ENCODE data around the gene NTN1. TPM values are rescaled to one million over a fixed set of nuclear protein-coding genes. Genes with fewer than 3 reads are reported as not detected.

NTN1 gene
- polyA plus RNA-seq, 1 experiment, result 0.06 TPM

- DNase-seq (ENCODE audit: low read depth), result no peak
- Histone ChIP-seq H3K27me3 (ENCODE audit: control insufficient read depth, insufficient read depth, low read length) (no peaks in the 10 kb centered on the region; the same call in 1 of the 2 replicates), H3K36me3 (ENCODE audit: control insufficient read depth, insufficient read depth, low read length) (no peaks in the 10 kb centered on the region), H3K4me3 (ENCODE audit: low read depth, low read length) (no peak overlapping the region)
- no peak for TF ChIP-seq CTCF (IDR thresholded peaks at IDR 0.05; ENCODE audit: insufficient read depth, low read depth, low read length)
- ChIA-PET POLR2A (no interaction called here), CTCF (no interaction called here)
Observed at GRCh38 chr17:9235346-9235745, 214.0 kb downstream of the NTN1 start.

GRCh38 chr17:9236286-9237052 lies 215.2 kb downstream of the NTN1 start:
- CTCF ChIA-PET, result interaction anchor here (0.6 kb wide), 1 partner anchor 90 kb away, joined by 3 read pairs; no protein-coding TSS in a partner anchor

GRCh38 chr17:9237053-9237410 lies 215.7 kb downstream of the NTN1 start:
- Histone ChIP-seq H3K4me3 (ENCODE audit: low read depth, low read length) (no peak overlapping the region), H3K27me3 (ENCODE audit: control insufficient read depth, insufficient read depth, low read length) (no peaks in the 10 kb centered on the region; the same call in 1 of the 2 replicates), H3K36me3 (ENCODE audit: control insufficient read depth, insufficient read depth, low read length) (no peaks in the 10 kb centered on the region)
- POLR2A ChIA-PET, result interaction anchor here (0.5 kb wide), 1 partner anchor 32 kb away, joined by 7 read pairs; no protein-coding TSS in a partner anchor
- DNase-seq (ENCODE audit: low read depth), result no peak
- no peak for TF ChIP-seq CTCF (IDR thresholded peaks at IDR 0.05; ENCODE audit: insufficient read depth, low read depth, low read length)
- CTCF ChIA-PET, result no interaction called here

More at GRCh38 chr17:9236286-9237052, 215.2 kb downstream of the NTN1 start:
- Histone ChIP-seq H3K36me3 (ENCODE audit: control insufficient read depth, insufficient read depth, low read length) (no peaks in the 10 kb centered on the region), H3K4me3 (ENCODE audit: low read depth, low read length) (no peak overlapping the region), H3K27me3 (ENCODE audit: control insufficient read depth, insufficient read depth, low read length) (no peaks in the 10 kb centered on the region; the same call in 1 of the 2 replicates)
- DNase-seq (ENCODE audit: low read depth), result no peak
- TF ChIP-seq CTCF (IDR thresholded peaks at IDR 0.05; ENCODE audit: insufficient read depth, low read depth, low read length), result no peak
- POLR2A ChIA-PET, result interaction anchor here (0.5 kb wide), 1 partner anchor 32 kb away, joined by 7 read pairs; no protein-coding TSS in a partner anchor

GRCh38 chr17:9237661-9238301 lies 216.5 kb downstream of the NTN1 start:
- H3K4me3 ChIP-seq (ENCODE audit: low read depth, low read length), result no peak overlapping the region
- ChIA-PET POLR2A (no interaction called here), CTCF (no interaction called here)
- no peaks in the 10 kb centered on the region for H3K36me3 ChIP-seq (ENCODE audit: control insufficient read depth, insufficient read depth, low read length)
- no peaks in the 10 kb centered on the region; the same call in 1 of the 2 replicates for H3K27me3 ChIP-seq (ENCODE audit: control insufficient read depth, insufficient read depth, low read length)
- DNase-seq (ENCODE audit: low read depth), result no peak
- no peak for TF ChIP-seq CTCF (IDR thresholded peaks at IDR 0.05; ENCODE audit: insufficient read depth, low read depth, low read length)

All from BJ (cell line).